GM12878 (cell line): ENCODE results near the gene ABHD6. TPM values are rescaled to one million over a fixed set of nuclear protein-coding genes. Genes with fewer than 3 reads are reported as not detected.

Source experiments
- ATAC-seq: fragments of 200-7000 bp; cut with Tn5 transposase; 3 replicates; pipeline ENCODE4 v1.9.1; 2020; ENCODE audit warnings: mild to moderate bottlenecking, moderate library complexity
- BruUV-seq: library from RNA; stranded (reverse); fragments of 400-500 nt; replicated peaks from 2 replicates; lab custom pipeline; 2021; lab: Mats Ljungman, UMichigan
- CTCF ChIA-PET: fragments of 300-600 bp; sonication (Branson Sonifier 250); formaldehyde crosslinking; extraction: SDS; loops from one replicate; lab custom pipeline; 2021; ENCODE audit warnings: inconsistent platforms; lab: Yijun Ruan, JAX
- POLR2A ChIA-PET: fragments of 350-600 bp; formaldehyde crosslinking; extraction: SDS; loops from one replicate; lab custom pipeline; 2021; ENCODE audit warnings: inconsistent platforms; lab: Charles Lee
- RAD21 ChIA-PET: fragments of 300-600 bp; sonication (Branson Sonifier 250); formaldehyde crosslinking; loops from one replicate; lab custom pipeline; 2023; ENCODE audit warnings: antibody characterized with exemption; ENCODE audit not compliant: unreplicated experiment; lab: Charles Lee
- SMC1A ChIA-PET: fragments of 300-600 bp; sonication (Branson Sonifier 250); formaldehyde crosslinking; loops from one replicate; lab custom pipeline; 2023; ENCODE audit not compliant: unreplicated experiment, uncharacterized antibody; lab: Charles Lee
- DNase-seq: peaks from one replicate; pipeline ENCODE4 v3.0.0-alpha.2; 2011; ENCODE audit warnings: low read depth, low spot score
- FAIRE-seq: peaks from 3 replicates; lab custom pipeline; 2011; peaks lifted over from hg19 to GRCh38; lab: Jason Lieb, UNC
- H2AFZ ChIP-seq: 2 replicates; pipeline ENCODE4 v1.6.0; 2011; ENCODE audit warnings: low read depth, low read length, control low read depth; ENCODE audit not compliant: control insufficient read depth
- H3K27ac ChIP-seq: 2 replicates; pipeline ENCODE4 v1.5.1; 2011; ENCODE audit warnings: control low read depth; ENCODE audit not compliant: control insufficient read depth, insufficient read depth
- H3K27me3 ChIP-seq, 2 experiments: replicated peaks in 1 of 2; 2 replicates each; pipeline versions ENCODE4 v1.6.0 to v1.6.1; 2011; ENCODE audit warnings: low read length in 1 of 2; ENCODE audit not compliant: control insufficient read depth in 2 of 2, insufficient read depth in 2 of 2
- H3K36me3 ChIP-seq, 2 experiments: 2 replicates each; pipeline ENCODE4 v1.5.1; 2011; ENCODE audit warnings: low read length in 1 of 2; ENCODE audit not compliant: control insufficient read depth in 2 of 2, insufficient read depth in 2 of 2
- H3K4me1 ChIP-seq: 2 replicates; pipeline ENCODE4 v1.6.1; 2011; ENCODE audit warnings: mild to moderate bottlenecking, low read length, moderate library complexity, mixed read lengths; ENCODE audit not compliant: control insufficient read depth, insufficient read depth
- H3K4me2 ChIP-seq: 2 replicates; pipeline ENCODE4 v1.6.0; 2011; ENCODE audit warnings: control low read depth; ENCODE audit not compliant: control insufficient read depth, insufficient read depth
- H3K4me3 ChIP-seq: fragments of 200-600 bp; sonication (generic); 2 replicates; pipeline ENCODE4 v1.5.1; 2016
- H3K79me2 ChIP-seq: 2 replicates; pipeline ENCODE4 v1.6.0; 2011; ENCODE audit warnings: low read length; ENCODE audit not compliant: control insufficient read depth, insufficient read depth
- H3K9ac ChIP-seq: 2 replicates; pipeline ENCODE4 v1.8.0; 2011; ENCODE audit warnings: low read length, control low read depth, mixed read lengths; ENCODE audit not compliant: control insufficient read depth, insufficient read depth
- H3K9me3 ChIP-seq: replicated peaks from 3 replicates; pipeline ENCODE4 v1.5.1; 2011; ENCODE audit warnings: mild to moderate bottlenecking, low read length; ENCODE audit not compliant: control insufficient read depth, insufficient read depth
- H4K20me1 ChIP-seq: 2 replicates; pipeline ENCODE4 v1.6.0; 2011; ENCODE audit not compliant: control insufficient read depth, insufficient read depth
- BRCA1 ChIP-seq: IDR thresholded peaks from 2 replicates; pipeline ENCODE4 v1.6.1; 2011; ENCODE audit warnings: low read depth, low read length, improper control_type of control experiment
- CBX3 ChIP-seq: fragments of 200-600 bp; sonication (generic); IDR thresholded peaks from 2 replicates; pipeline ENCODE4 v1.6.1; 2016; ENCODE audit warnings: low read depth, borderline replicate concordance
- CBX5 ChIP-seq: sonication (generic); IDR thresholded peaks from 2 replicates; pipeline ENCODE4 v1.6.1; 2016; ENCODE audit warnings: low read depth, moderate library complexity, mild to moderate bottlenecking, inconsistent platforms
- CEBPB ChIP-seq, 2 experiments: fragments of 150-350 bp in 1 of 2; IDR thresholded peaks; 2 replicates each; pipeline ENCODE4 v1.6.1; 2012 to 2014; ENCODE audit warnings: low read depth in 2 of 2, low read length in 2 of 2, borderline replicate concordance in 1 of 2, inconsistent platforms in 1 of 2
- CHD2 ChIP-seq: IDR thresholded peaks from 2 replicates; pipeline ENCODE4 v1.6.1; 2011; ENCODE audit warnings: low read depth, low read length, improper control_type of control experiment, borderline replicate concordance
- CREB1 ChIP-seq: IDR thresholded peaks from 2 replicates; pipeline ENCODE4 v1.6.1; 2012; ENCODE audit warnings: low read depth, mild to moderate bottlenecking, inconsistent platforms
- CREM ChIP-seq: IDR thresholded peaks from 2 replicates; pipeline ENCODE4 v1.6.1; 2014; ENCODE audit warnings: antibody characterized with exemption, low read depth
- DPF2 ChIP-seq: fragments of 450-650 bp; IDR thresholded peaks from 2 replicates; pipeline ENCODE4 v1.6.1; 2017; ENCODE audit warnings: mild to moderate bottlenecking
- ESRRA ChIP-seq: IDR thresholded peaks from 2 replicates; pipeline ENCODE4 v1.6.1; 2012; ENCODE audit warnings: mild to moderate bottlenecking, low read length, improper control_type of control experiment
- MAX ChIP-seq: IDR thresholded peaks from 2 replicates; pipeline ENCODE4 v1.6.1; 2012; ENCODE audit warnings: low read depth, low read length, improper control_type of control experiment
- MTA3 ChIP-seq: IDR thresholded peaks from 2 replicates; pipeline ENCODE4 v1.6.1; 2012; ENCODE audit warnings: low read length, inconsistent platforms, borderline replicate concordance
- NKRF ChIP-seq: fragments of 450-650 bp; conservative IDR thresholded peaks from 2 replicates; pipeline ENCODE4 v1.6.1; 2017; ENCODE audit warnings: mild to moderate bottlenecking, moderate library complexity
- NR2C2 ChIP-seq: IDR thresholded peaks from 2 replicates; pipeline ENCODE4 v1.6.1; 2011; ENCODE audit warnings: borderline replicate concordance, low read depth; ENCODE audit not compliant: control insufficient read depth, insufficient read length
- NRF1 ChIP-seq: conservative IDR thresholded peaks from 2 replicates; pipeline ENCODE4 v1.6.1; 2011; ENCODE audit warnings: mild to moderate bottlenecking, low read depth, low read length, improper control_type of control experiment
- PML ChIP-seq: IDR thresholded peaks from 2 replicates; pipeline ENCODE4 v1.6.1; 2012; ENCODE audit warnings: low read length, inconsistent platforms
- RB1 ChIP-seq: fragments of 450-650 bp; formaldehyde crosslinking; IDR thresholded peaks from 2 replicates; pipeline ENCODE4 v1.6.1; 2017; ENCODE audit warnings: mild to moderate bottlenecking, borderline replicate concordance
- SMAD5 ChIP-seq: IDR thresholded peaks from 2 replicates; pipeline ENCODE4 v1.6.1; 2016; ENCODE audit warnings: antibody characterized with exemption, low read depth
- SREBF1 ChIP-seq: IDR thresholded peaks from 2 replicates; pipeline ENCODE4 v1.6.1; 2012; ENCODE audit warnings: mild to moderate bottlenecking, low read length
- ZNF24 ChIP-seq: fragments of 450-650 bp; IDR thresholded peaks from 2 replicates; pipeline ENCODE4 v1.6.1; 2017; ENCODE audit warnings: antibody characterized with exemption, mild to moderate bottlenecking
- WGBS: methylation state at CpG from one replicate; pipeline ENCODE4 v1.1.6; 2016; ENCODE audit warnings: low lambda C conversion rate; ENCODE audit not compliant: insufficient replicate concordance, insufficient coverage; ENCODE audit errors: missing lambda C conversion rate; 5-methylcytosine and 5-hydroxymethylcytosine counted together
- in situ Hi-C: fragments of 300-500 bp; cut with MboI; formaldehyde crosslinking; loops from 9 replicates; pipeline ENCODE4 v1.14.3; 2018; ENCODE audit warnings: mixed read lengths
- intact Hi-C: fragments of 100-400 bp; cut with micrococcal nuclease; formaldehyde crosslinking; loops from one replicate; pipeline ENCODE4 v1.14.2; 2022; ENCODE audit not compliant: unreplicated experiment
- polyA plus RNA-seq, 11 experiments: library from polyadenylated mRNA; depleted of rRNA in 4 of 11; unstranded in 6 of 11; stranded (reverse) in 5 of 11; fragments of >200 nt; fragmentation: Nextera tagmentation in 4 of 11; fragmentation: Illumina TruSeq in 1 of 11; extraction: Ambion mirVana in 4 of 11; extraction: Trizol in 1 of 11; gene quantifications; 1 replicate in 1 of 11; 2 replicates in 10 of 11; pipeline versions ENCODE4 v1.2.1 to v1.2.3, GENCODE V29; 2011 to 2016; ENCODE audit warnings: inconsistent platforms in 2 of 11, missing spikeins in 2 of 11, low read depth in 1 of 11
- total RNA-seq, 4 experiments: library from RNA; depleted of rRNA in 3 of 4; stranded (reverse); fragments of >200 nt in 3 of 4; fragmentation: Illumina TruSeq in 1 of 4; extraction: Trizol in 1 of 4; gene quantifications; 2 replicates each; pipeline versions ENCODE4 v1.2.1 to v1.2.3, GENCODE V29; 2013 to 2021
- TF ChIP-seq, protein P1 (sequence below): fragments of 450-650 bp; IDR thresholded peaks from 2 replicates; pipeline ENCODE4 v1.6.1; 2014; ENCODE audit warnings: mild to moderate bottlenecking
- TF ChIP-seq, protein P2 (sequence below): IDR thresholded peaks from 2 replicates; pipeline ENCODE4 v1.6.1; 2011; ENCODE audit warnings: borderline replicate concordance, low read depth, mild to moderate bottlenecking, moderate library complexity, mixed read lengths, low read length; ENCODE audit not compliant: insufficient read depth; ENCODE audit errors: extremely low read length

The ABHD6 gene
- total and polyA plus RNA-seq, 10 of the 15 experiments (the other 5 are each of a cell fraction or from before 2014, with no cell fraction given): 1.4 to 33.2 (median 3.2) TPM

- TF ChIP-seq NKRF (no peak), CREB1 (no peak), BRCA1 (no peak)
These were observed 12.6 kb downstream of the ABHD6 start (continued) for GRCh38 chr3:58250093-58250707.

DNA sequence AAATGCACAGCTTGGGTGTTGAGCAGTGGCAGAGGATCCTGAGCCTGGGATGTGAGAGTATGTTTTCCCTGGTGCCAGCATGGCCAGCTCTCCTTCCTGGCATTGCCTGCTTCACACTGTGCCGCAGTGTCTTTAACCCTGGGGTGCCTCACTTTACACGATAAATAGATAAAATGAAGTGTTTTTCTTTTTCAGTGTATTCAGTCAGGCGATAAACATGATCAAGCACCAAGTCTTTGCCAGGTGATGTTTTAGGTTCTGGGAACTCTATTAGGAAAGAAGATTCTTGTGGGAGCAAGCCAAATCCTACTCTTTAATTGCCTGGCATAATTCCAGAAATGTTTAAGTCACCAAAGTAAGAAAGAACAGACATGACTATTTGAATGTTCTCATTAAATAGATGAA lies 14.0 kb downstream of the ABHD6 start:
- H3K4me3 ChIP-seq: no peak overlapping the region
- H3K27ac ChIP-seq: no peak overlapping the region
- H3K9ac ChIP-seq: no peak overlapping the region
- FAIRE-seq (no peak), ATAC-seq (no peak), DNase-seq (no peak)
- SMC1A ChIA-PET: interaction anchor here (2.5 to 3.4 kb wide), 2 partner anchors 12 to 63 kb away, joined by 7 to 16 read pairs; partner anchors contain the start of gene ABHD6
- no peak overlapping the region for H2AFZ ChIP-seq
- 98% methylated on average over 3 of the region's 3 CpGs for WGBS
- no peaks in the 10 kb centered on the region; a peak in 1 of 4 replicates for H3K36me3 ChIP-seq
- no peaks in the 10 kb centered on the region for H3K27me3 ChIP-seq
- BruUV-seq: no TSS peak
- in situ Hi-C loops (no loop called here), intact Hi-C loops (no loop called here)
- H3K9me3 ChIP-seq: no peaks in the 10 kb centered on the region
- POLR2A ChIA-PET: no interaction called here
- H4K20me1 ChIP-seq: no peaks in the 10 kb centered on the region
- no peaks in the 10 kb centered on the region for H3K79me2 ChIP-seq
- no peak overlapping the region for H3K4me2 ChIP-seq
- peaks cover 9% of the 10 kb centered on the region for H3K4me1 ChIP-seq
- RAD21 ChIA-PET: interaction anchor here (0.9 kb wide), 1 partner anchor 17 kb away, joined by 4 read pairs; no protein-coding TSS in a partner anchor
- CTCF ChIA-PET: interaction anchor here (0.7 to 2.6 kb wide), 2 partner anchors 13 to 66 kb away, joined by 4 to 8 read pairs; partner anchors contain the start of gene ABHD6
- TF ChIP-seq SREBF1: no peak
- no peak for TF ChIP-seq CBX3
- TF ChIP-seq, protein P1, sequence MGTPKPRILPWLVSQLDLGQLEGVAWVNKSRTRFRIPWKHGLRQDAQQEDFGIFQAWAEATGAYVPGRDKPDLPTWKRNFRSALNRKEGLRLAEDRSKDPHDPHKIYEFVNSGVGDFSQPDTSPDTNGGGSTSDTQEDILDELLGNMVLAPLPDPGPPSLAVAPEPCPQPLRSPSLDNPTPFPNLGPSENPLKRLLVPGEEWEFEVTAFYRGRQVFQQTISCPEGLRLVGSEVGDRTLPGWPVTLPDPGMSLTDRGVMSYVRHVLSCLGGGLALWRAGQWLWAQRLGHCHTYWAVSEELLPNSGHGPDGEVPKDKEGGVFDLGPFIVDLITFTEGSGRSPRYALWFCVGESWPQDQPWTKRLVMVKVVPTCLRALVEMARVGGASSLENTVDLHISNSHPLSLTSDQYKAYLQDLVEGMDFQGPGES: no peak
- no peak for TF ChIP-seq NRF1
- no peak for TF ChIP-seq CBX5
- TF ChIP-seq NR2C2: no peak
- no peak for TF ChIP-seq DPF2
- TF ChIP-seq CHD2: no peak
- TF ChIP-seq ESRRA: no peak
- TF ChIP-seq SMAD5: no peak
- no peak for TF ChIP-seq PML
- no peak for TF ChIP-seq ZNF24
- TF ChIP-seq, protein P2, sequence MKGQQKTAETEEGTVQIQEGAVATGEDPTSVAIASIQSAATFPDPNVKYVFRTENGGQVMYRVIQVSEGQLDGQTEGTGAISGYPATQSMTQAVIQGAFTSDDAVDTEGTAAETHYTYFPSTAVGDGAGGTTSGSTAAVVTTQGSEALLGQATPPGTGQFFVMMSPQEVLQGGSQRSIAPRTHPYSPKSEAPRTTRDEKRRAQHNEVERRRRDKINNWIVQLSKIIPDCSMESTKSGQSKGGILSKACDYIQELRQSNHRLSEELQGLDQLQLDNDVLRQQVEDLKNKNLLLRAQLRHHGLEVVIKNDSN: no peak
- TF ChIP-seq MAX: no peak
- no peak for TF ChIP-seq RB1
- no peak for TF ChIP-seq CEBPB (IDR thresholded peaks at IDR 0.05; ENCODE audit: borderline replicate concordance in 1 of 2, low read depth in 2 of 2, low read length in 2 of 2)
- TF ChIP-seq CREM: no peak
- TF ChIP-seq MTA3: no peak
